ENCODE measurements around the gene QPCT.
"Not testable (repeated sequence)": the region's sequence is repeated elsewhere in the genome, so short reads cannot be mapped to it uniquely, and the experiment has no call there.

The QPCT gene

GRCh38 chr2:37344453-37345361, at the start of gene QPCT:
QPCT (plus strand) TSS chr2:37344630; CDS start chr2:37344732, 102 bp downstream.
- peak; percentile 25 for DNase-seq

- DNase-seq, result not testable (repeated sequence)
These were observed 49.6 kb upstream of the QPCT start for GRCh38 chr2:37294858-37295257.

- no peak for DNase-seq
These were observed 48.9 kb upstream of the QPCT start for GRCh38 chr2:37295469-37296073.

- DNase-seq, result no peak
These were observed 46.8 kb upstream of the QPCT start for GRCh38 chr2:37297632-37298031.

- no peak for DNase-seq
These were observed 44.3 kb upstream of the QPCT start for GRCh38 chr2:37300146-37300545.

GRCh38 chr2:37300578-37300977, 43.9 kb upstream of the QPCT start:
- no peak for DNase-seq

- DNase-seq, result no peak
These were observed 43.0 kb upstream of the QPCT start for GRCh38 chr2:37301408-37301807.

- no peak for DNase-seq
These were observed 41.7 kb upstream of the QPCT start for GRCh38 chr2:37302701-37303252.

- no peak for DNase-seq
These were observed 38.4 kb upstream of the QPCT start for GRCh38 chr2:37306024-37306423.

- DNase-seq, result no peak
These were observed 36.9 kb upstream of the QPCT start for GRCh38 chr2:37307500-37307899.

- DNase-seq, result no peak
These were observed 29.1 kb upstream of the QPCT start for GRCh38 chr2:37315364-37315763.

GRCh38 chr2:37316181-37316580, 28.2 kb upstream of the QPCT start:
- DNase-seq, result no peak

GRCh38 chr2:37317746-37318145, 26.7 kb upstream of the QPCT start:
- no peak for DNase-seq

- DNase-seq, result no peak
These were observed 26.0 kb upstream of the QPCT start for GRCh38 chr2:37318401-37318800.

- DNase-seq, result no peak
These were observed 24.4 kb upstream of the QPCT start for GRCh38 chr2:37319754-37320609.

- DNase-seq, result no peak
These were observed 23.3 kb upstream of the QPCT start for GRCh38 chr2:37321029-37321682.

GRCh38 chr2:37322368-37322767, 22.1 kb upstream of the QPCT start:
- no peak for DNase-seq

- no peak for DNase-seq
These were observed 21.2 kb upstream of the QPCT start for GRCh38 chr2:37323176-37323780.

- no peak for DNase-seq
These were observed 20.5 kb upstream of the QPCT start for GRCh38 chr2:37323781-37324535.

- DNase-seq, result no peak
These were observed 20.0 kb upstream of the QPCT start for GRCh38 chr2:37324536-37324785.

- no peak for DNase-seq
These were observed 19.4 kb upstream of the QPCT start, which contains the start of gene PRKD3 for GRCh38 chr2:37324786-37325624. PRKD3 (minus strand) TSS chr2:37324833; CDS start chr2:37316524, 8,309 bp downstream.
